ENCODE results near the gene TMEM26. TPM values are rescaled to one million over a fixed set of nuclear protein-coding genes. Genes with fewer than 3 reads are reported as not detected.

Gene TMEM26
- total and polyA plus RNA-seq, 2 of the 13 experiments (the other 11 are each of a cell fraction or from before 2014, with no cell fraction given), result not detected

GRCh38 chr10:61404751-61405150 is 48.4 kb downstream of the TMEM26 start:
- H4K20me1 ChIP-seq (ENCODE audit: insufficient read depth, low read length), result no peaks in the 10 kb centered on the region
- ChIA-PET CTCF (ENCODE audit: low intra/inter-chr PET ratio, low total read pairs) (no interaction called here), POLR2A (no interaction called here)
- H3K4me3 ChIP-seq (replicated peaks in 1 of 3; ENCODE audit: insufficient read depth in 1 of 3, low read depth in 2 of 3, low read length in 3 of 3), result no peak overlapping the region
- intact Hi-C loops (cut with micrococcal nuclease; ENCODE audit: unreplicated experiment), result no loop called here
- no peaks in the 10 kb centered on the region for H3K9me3 ChIP-seq (ENCODE audit: low read length)
- H3K27ac ChIP-seq (ENCODE audit: extremely low read length, insufficient read depth, low read length), result no peak overlapping the region
- ATAC-seq (no peak), DNase-seq (ENCODE audit: low spot score) (no peak), FAIRE-seq (no peak)
- in situ Hi-C loops (cut with HindIII; ENCODE audit: extremely low pct_ligation_motif_present, low pct_unique_long_range_greater_than_20kb), result no loop called here
- no peak overlapping the region for H3K9ac ChIP-seq (ENCODE audit: insufficient read depth, low read depth, low read length)
- TF ChIP-seq, protein P1, sequence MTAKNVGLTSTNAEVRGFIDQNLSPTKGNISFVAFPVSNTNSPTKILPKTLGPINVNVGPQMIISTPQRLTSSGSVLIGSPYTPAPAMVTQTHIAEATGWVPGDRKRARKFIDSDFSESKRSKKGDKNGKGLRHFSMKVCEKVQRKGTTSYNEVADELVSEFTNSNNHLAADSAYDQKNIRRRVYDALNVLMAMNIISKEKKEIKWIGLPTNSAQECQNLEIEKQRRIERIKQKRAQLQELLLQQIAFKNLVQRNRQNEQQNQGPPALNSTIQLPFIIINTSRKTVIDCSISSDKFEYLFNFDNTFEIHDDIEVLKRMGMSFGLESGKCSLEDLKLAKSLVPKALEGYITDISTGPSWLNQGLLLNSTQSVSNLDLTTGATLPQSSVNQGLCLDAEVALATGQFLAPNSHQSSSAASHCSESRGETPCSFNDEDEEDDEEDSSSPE (CRISPR knock-in tag; IDR thresholded peaks at IDR 0.05), result no peak
- no peak for TF ChIP-seq FOSL2 (CRISPR knock-in tag; IDR thresholded peaks at IDR 0.05)
- TF ChIP-seq, protein P2, sequence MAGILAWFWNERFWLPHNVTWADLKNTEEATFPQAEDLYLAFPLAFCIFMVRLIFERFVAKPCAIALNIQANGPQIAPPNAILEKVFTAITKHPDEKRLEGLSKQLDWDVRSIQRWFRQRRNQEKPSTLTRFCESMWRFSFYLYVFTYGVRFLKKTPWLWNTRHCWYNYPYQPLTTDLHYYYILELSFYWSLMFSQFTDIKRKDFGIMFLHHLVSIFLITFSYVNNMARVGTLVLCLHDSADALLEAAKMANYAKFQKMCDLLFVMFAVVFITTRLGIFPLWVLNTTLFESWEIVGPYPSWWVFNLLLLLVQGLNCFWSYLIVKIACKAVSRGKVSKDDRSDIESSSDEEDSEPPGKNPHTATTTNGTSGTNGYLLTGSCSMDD (CRISPR knock-in tag; IDR thresholded peaks at IDR 0.05), result no peak
- no peak for TF ChIP-seq PHF5A (CRISPR knock-in tag; IDR thresholded peaks at IDR 0.05; ENCODE audit: low read depth, unreplicated experiment)
- no peak for TF ChIP-seq SOX13 (IDR thresholded peaks at IDR 0.05)
- no peak for TF ChIP-seq SOX13 (CRISPR knock-in tag; conservative IDR thresholded peaks at IDR 0.05 in 1 of 2, IDR thresholded peaks at IDR 0.05 in 1 of 2)
- no peak for TF ChIP-seq ZNF24 (IDR thresholded peaks at IDR 0.05)
- TF ChIP-seq MTF1 (CRISPR knock-in tag; IDR thresholded peaks at IDR 0.05), result no peak
- TF ChIP-seq KAT2B (IDR thresholded peaks at IDR 0.05; ENCODE audit: borderline replicate concordance, low read depth, low read length), result no peak
- H3K4me2 ChIP-seq (ENCODE audit: low read depth, low read length), result no peak overlapping the region
- no peaks in the 10 kb centered on the region for H3K27me3 ChIP-seq (ENCODE audit: control insufficient read depth in 1 of 2, insufficient read depth in 2 of 2, low read length in 2 of 2)
- no peaks in the 10 kb centered on the region for H3K4me1 ChIP-seq (ENCODE audit: insufficient read depth, low read length)
- no peaks in the 10 kb centered on the region for H3K79me2 ChIP-seq (ENCODE audit: insufficient read depth, low read length)
- no peak overlapping the region for H2AFZ ChIP-seq (ENCODE audit: low read length)
- no TSS peak for BruUV-seq (replicated peaks)
- no peaks in the 10 kb centered on the region for H3K36me3 ChIP-seq (replicated peaks in 1 of 2; ENCODE audit: control insufficient read depth in 1 of 2, insufficient read depth in 2 of 2, low read length in 2 of 2)
